Measurements from ENCODE around the gene AGFG1. TPM values are rescaled to one million over a fixed set of nuclear protein-coding genes. Genes with fewer than 3 reads are reported as not detected.

The AGFG1 gene
- total RNA-seq, 1 donor from 2014 or later = 84.1 TPM

DNA sequence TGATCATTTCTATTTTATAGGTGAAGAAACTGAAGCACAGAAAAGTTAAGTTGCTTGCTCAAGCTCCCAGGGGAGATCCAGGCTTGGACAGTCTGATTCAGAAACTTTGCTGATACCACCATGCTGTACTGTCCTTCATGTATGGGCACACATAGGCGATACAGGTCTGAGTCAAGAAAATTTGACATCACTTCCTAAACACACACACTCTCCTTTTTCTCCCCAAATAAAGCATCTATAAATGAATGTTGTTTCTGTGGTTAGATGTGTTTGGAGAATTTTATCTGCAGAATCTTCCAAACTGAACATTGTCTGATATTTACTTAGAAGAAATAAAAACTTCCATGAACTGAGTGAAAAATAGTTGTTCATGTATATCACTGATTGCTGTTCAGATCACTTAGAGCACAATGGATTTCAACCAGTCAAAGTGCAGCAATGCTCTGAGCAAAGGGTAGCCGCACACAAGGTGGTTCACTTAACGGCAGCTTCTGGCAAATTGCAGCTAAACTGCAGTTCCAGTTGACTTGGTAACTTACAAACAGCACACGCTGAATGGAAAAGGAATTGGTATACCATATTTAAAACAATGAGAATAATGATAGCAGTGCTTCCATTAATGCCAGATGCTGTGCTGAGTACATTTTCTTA lies 10.0 kb upstream of the AGFG1 start:
- H3K27me3 Mint-ChIP-seq (ENCODE audit: low read depth, unreplicated experiment) = no peaks in the 10 kb centered on the region
- H3K27ac Mint-ChIP-seq (ENCODE audit: unreplicated experiment) = no peak overlapping the region
- no peak for FAIRE-seq
- H3K79me2 ChIP-seq (ENCODE audit: insufficient read depth, low read length) = no peaks in the 10 kb centered on the region
- H3K27me3 ChIP-seq (ENCODE audit: insufficient read depth, low read length) = no peaks in the 10 kb centered on the region
- no peak overlapping the region for H3K9ac ChIP-seq (ENCODE audit: low read length)
- H3K36me3 ChIP-seq (ENCODE audit: insufficient read depth, low read length) = no peaks in the 10 kb centered on the region
- H3K36me3 Mint-ChIP-seq (ENCODE audit: low read depth, unreplicated experiment) = no peaks in the 10 kb centered on the region
- H3K27ac ChIP-seq (ENCODE audit: low read depth, low read length) = no peak overlapping the region
- H3K4me3 Mint-ChIP-seq (ENCODE audit: unreplicated experiment) = no peak overlapping the region
- DNase-seq (ENCODE audit: low read depth) = no peak
- no peak for TF ChIP-seq EZH2 (IDR thresholded peaks at IDR 0.05; ENCODE audit: insufficient read depth, low read length)
- TF ChIP-seq, protein P1, sequence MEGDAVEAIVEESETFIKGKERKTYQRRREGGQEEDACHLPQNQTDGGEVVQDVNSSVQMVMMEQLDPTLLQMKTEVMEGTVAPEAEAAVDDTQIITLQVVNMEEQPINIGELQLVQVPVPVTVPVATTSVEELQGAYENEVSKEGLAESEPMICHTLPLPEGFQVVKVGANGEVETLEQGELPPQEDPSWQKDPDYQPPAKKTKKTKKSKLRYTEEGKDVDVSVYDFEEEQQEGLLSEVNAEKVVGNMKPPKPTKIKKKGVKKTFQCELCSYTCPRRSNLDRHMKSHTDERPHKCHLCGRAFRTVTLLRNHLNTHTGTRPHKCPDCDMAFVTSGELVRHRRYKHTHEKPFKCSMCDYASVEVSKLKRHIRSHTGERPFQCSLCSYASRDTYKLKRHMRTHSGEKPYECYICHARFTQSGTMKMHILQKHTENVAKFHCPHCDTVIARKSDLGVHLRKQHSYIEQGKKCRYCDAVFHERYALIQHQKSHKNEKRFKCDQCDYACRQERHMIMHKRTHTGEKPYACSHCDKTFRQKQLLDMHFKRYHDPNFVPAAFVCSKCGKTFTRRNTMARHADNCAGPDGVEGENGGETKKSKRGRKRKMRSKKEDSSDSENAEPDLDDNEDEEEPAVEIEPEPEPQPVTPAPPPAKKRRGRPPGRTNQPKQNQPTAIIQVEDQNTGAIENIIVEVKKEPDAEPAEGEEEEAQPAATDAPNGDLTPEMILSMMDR (IDR thresholded peaks at IDR 0.05; ENCODE audit: insufficient read depth, low read depth, low read length) = no peak
- no peak overlapping the region for H3K4me3 ChIP-seq (ENCODE audit: insufficient read depth, low read depth, low read length)
- peaks cover 20% of the 10 kb centered on the region for H3K4me1 ChIP-seq (ENCODE audit: insufficient read depth, low read length)
- no peaks in the 10 kb centered on the region for H3K9me3 ChIP-seq (ENCODE audit: insufficient read depth, low read depth, low read length)
- H3K4me1 Mint-ChIP-seq (ENCODE audit: low read depth, unreplicated experiment) = peaks cover 19% of the 10 kb centered on the region
- H4K20me1 ChIP-seq (ENCODE audit: insufficient read depth, low read length) = no peaks in the 10 kb centered on the region
- no peak overlapping the region for H2AFZ ChIP-seq (ENCODE audit: low read depth, low read length)
- no peak overlapping the region for H3K4me2 ChIP-seq (ENCODE audit: low read length)
- no peaks in the 10 kb centered on the region for H3K9me3 Mint-ChIP-seq (ENCODE audit: unreplicated experiment)

- FAIRE-seq = no peak
- no peaks in the 10 kb centered on the region for H3K9me3 ChIP-seq (ENCODE audit: insufficient read depth, low read depth, low read length)
- peaks cover 25% of the 10 kb centered on the region for H3K4me1 Mint-ChIP-seq (ENCODE audit: low read depth, unreplicated experiment)
- H3K4me3 Mint-ChIP-seq (ENCODE audit: unreplicated experiment) = no peak overlapping the region
- H3K79me2 ChIP-seq (ENCODE audit: insufficient read depth, low read length) = no peaks in the 10 kb centered on the region
- no peak for DNase-seq (ENCODE audit: low read depth)
- no peak for TF ChIP-seq EZH2 (IDR thresholded peaks at IDR 0.05; ENCODE audit: insufficient read depth, low read length)
- TF ChIP-seq, protein P1 (IDR thresholded peaks at IDR 0.05; ENCODE audit: insufficient read depth, low read depth, low read length) = no peak
- peaks cover 26% of the 10 kb centered on the region for H3K4me1 ChIP-seq (ENCODE audit: insufficient read depth, low read length)
- H4K20me1 ChIP-seq (ENCODE audit: insufficient read depth, low read length) = no peaks in the 10 kb centered on the region
- no peaks in the 10 kb centered on the region for H3K36me3 Mint-ChIP-seq (ENCODE audit: low read depth, unreplicated experiment)
- no peak overlapping the region for H3K4me3 ChIP-seq (ENCODE audit: insufficient read depth, low read depth, low read length)
- no peak overlapping the region for H3K27ac ChIP-seq (ENCODE audit: low read depth, low read length)
- H3K27me3 ChIP-seq (ENCODE audit: insufficient read depth, low read length) = no peaks in the 10 kb centered on the region
- no peak overlapping the region for H3K4me2 ChIP-seq (ENCODE audit: low read length)
- H3K9me3 Mint-ChIP-seq (ENCODE audit: unreplicated experiment) = no peaks in the 10 kb centered on the region
- no peaks in the 10 kb centered on the region for H3K27me3 Mint-ChIP-seq (ENCODE audit: low read depth, unreplicated experiment)
- H3K9ac ChIP-seq (ENCODE audit: low read length) = no peak overlapping the region
- H2AFZ ChIP-seq (ENCODE audit: low read depth, low read length) = no peak overlapping the region
- H3K36me3 ChIP-seq (ENCODE audit: insufficient read depth, low read length) = no peaks in the 10 kb centered on the region
- H3K27ac Mint-ChIP-seq (ENCODE audit: unreplicated experiment) = no peak overlapping the region
Observed at GRCh38 chr2:227462462-227462951, 9.4 kb upstream of the AGFG1 start.

Measured in astrocyte (in vitro differentiated cells and primary cell).